WTC11 (cell line): ENCODE measurements around the gene YTHDF1. TPM values are rescaled to one million over a fixed set of nuclear protein-coding genes. Genes with fewer than 3 reads are reported as not detected.
"Not testable (repeated sequence)": the region's sequence is repeated elsewhere in the genome, so short reads cannot be mapped to it uniquely, and the experiment has no call there.

Experiments used
- ATAC-seq: fragments of 200-7000 bp; cut with Tn5 transposase; 2 replicates; pipeline ENCODE4 v1.10.0; 2021; ENCODE audit warnings: mild to moderate bottlenecking, moderate library complexity
- CTCF ChIA-PET: fragments of 300-600 bp; sonication (Branson Sonifier 250); formaldehyde crosslinking; loops from one replicate; lab custom pipeline; 2021; ENCODE audit warnings: antibody characterized with exemption; lab: Charles Lee
- POLR2A ChIA-PET: fragments of 350-600 bp; sonication (Branson Sonifier 250); formaldehyde crosslinking; loops from one replicate; lab custom pipeline; 2021; ENCODE audit warnings: antibody characterized with exemption; lab: Charles Lee
- DNase-seq: peaks from one replicate; pipeline ENCODE4 v3.0.0; 2021; ENCODE audit warnings: low spot score
- H3K27ac Mint-ChIP-seq: 2 replicates; pipeline ENCODE4 v1.8.0; 2021; ENCODE audit warnings: mixed read lengths
- H3K27me3 Mint-ChIP-seq: 2 replicates; pipeline ENCODE4 v1.8.0; 2021; ENCODE audit warnings: low read depth, mild to moderate bottlenecking, moderate library complexity, mixed read lengths
- H3K36me3 Mint-ChIP-seq: 2 replicates; pipeline ENCODE4 v1.8.0; 2021; ENCODE audit warnings: mixed read lengths
- H3K4me1 Mint-ChIP-seq: 2 replicates; pipeline ENCODE4 v1.8.0; 2022; ENCODE audit warnings: mixed read lengths
- H3K4me3 Mint-ChIP-seq: 2 replicates; pipeline ENCODE4 v1.8.0; 2021; ENCODE audit warnings: mild to moderate bottlenecking, moderate library complexity, mixed read lengths
- H3K9me3 Mint-ChIP-seq: 2 replicates; pipeline ENCODE4 v1.8.0; 2021; ENCODE audit warnings: mixed read lengths
- ATF1 ChIP-seq: sonication (generic); formaldehyde crosslinking; IDR thresholded peaks from 2 replicates; pipeline ENCODE4 v1.8.1; 2023; ENCODE audit warnings: mild to moderate bottlenecking, moderate library complexity, missing genetic modification reagents
- ATF6 ChIP-seq: sonication (generic); formaldehyde crosslinking; IDR thresholded peaks from 2 replicates; pipeline ENCODE4 v1.8.1; 2023; ENCODE audit warnings: mild to moderate bottlenecking, missing genetic modification reagents
- CREB1 ChIP-seq: sonication (generic); formaldehyde crosslinking; IDR thresholded peaks from 2 replicates; pipeline ENCODE4 v1.8.0; 2023; ENCODE audit warnings: mild to moderate bottlenecking, missing genetic modification reagents
- E2F4 ChIP-seq: sonication (generic); formaldehyde crosslinking; IDR thresholded peaks from 2 replicates; pipeline ENCODE4 v1.8.1; 2022; ENCODE audit warnings: low read depth, mild to moderate bottlenecking, moderate library complexity, missing genetic modification reagents, borderline replicate concordance
- EMX1 ChIP-seq: fragments of 250-450 bp; sonication (Bioruptor Pico); IDR thresholded peaks from 2 replicates; pipeline ENCODE4 v1.8.0; 2021; ENCODE audit warnings: mild to moderate bottlenecking
- GTF2I ChIP-seq: fragments of 250-450 bp; sonication (Bioruptor Pico); conservative IDR thresholded peaks from 2 replicates; pipeline ENCODE4 v1.4.0; 2021; ENCODE audit warnings: mild to moderate bottlenecking
- MLX ChIP-seq: sonication (generic); formaldehyde crosslinking; IDR thresholded peaks from 2 replicates; pipeline ENCODE4 v1.8.1; 2023; ENCODE audit warnings: mild to moderate bottlenecking, missing genetic modification reagents, moderate library complexity
- NR2C2 ChIP-seq: sonication (generic); formaldehyde crosslinking; IDR thresholded peaks from 2 replicates; pipeline ENCODE4 v1.8.0; 2022; ENCODE audit warnings: mild to moderate bottlenecking, missing genetic modification reagents
- NR3C1 ChIP-seq: sonication (generic); formaldehyde crosslinking; conservative IDR thresholded peaks from 2 replicates; pipeline ENCODE4 v1.8.1; 2023; ENCODE audit warnings: low read depth, mild to moderate bottlenecking, missing genetic modification reagents
- PRDM15 ChIP-seq: sonication (generic); formaldehyde crosslinking; IDR thresholded peaks from 2 replicates; pipeline ENCODE4 v1.8.0; 2022; ENCODE audit warnings: missing genetic modification reagents
- PREB ChIP-seq: sonication (generic); formaldehyde crosslinking; IDR thresholded peaks from 2 replicates; pipeline ENCODE4 v1.8.1; 2022; ENCODE audit warnings: mild to moderate bottlenecking, missing genetic modification reagents, moderate library complexity, borderline replicate concordance
- RORB ChIP-seq: fragments of 250-450 bp; sonication (Bioruptor Pico); IDR thresholded peaks from 2 replicates; pipeline ENCODE4 v1.9.0; 2021; ENCODE audit warnings: mild to moderate bottlenecking
- SMAD4 ChIP-seq: sonication (generic); formaldehyde crosslinking; IDR thresholded peaks from 2 replicates; pipeline ENCODE4 v1.8.0; 2022; ENCODE audit warnings: mild to moderate bottlenecking, missing genetic modification reagents
- SP1 ChIP-seq: sonication (generic); formaldehyde crosslinking; conservative IDR thresholded peaks from 2 replicates; pipeline ENCODE4 v1.8.1; 2022; ENCODE audit warnings: missing genetic modification reagents
- TCF7 ChIP-seq: sonication (generic); formaldehyde crosslinking; IDR thresholded peaks from 2 replicates; pipeline ENCODE4 v1.8.0; 2022; ENCODE audit warnings: mild to moderate bottlenecking, low read depth, missing genetic modification reagents, moderate library complexity
- TEAD1 ChIP-seq: sonication (generic); formaldehyde crosslinking; IDR thresholded peaks from 2 replicates; pipeline ENCODE4 v1.8.0; 2022; ENCODE audit warnings: mild to moderate bottlenecking, missing genetic modification reagents
- USF1 ChIP-seq: sonication (generic); formaldehyde crosslinking; IDR thresholded peaks from 2 replicates; pipeline ENCODE4 v1.8.0; 2022; ENCODE audit warnings: mild to moderate bottlenecking, missing genetic modification reagents
- USF2 ChIP-seq: sonication (generic); formaldehyde crosslinking; IDR thresholded peaks from 2 replicates; pipeline ENCODE4 v1.8.1; 2023; ENCODE audit warnings: mild to moderate bottlenecking, missing genetic modification reagents, moderate library complexity
- ZBTB43 ChIP-seq: sonication (generic); formaldehyde crosslinking; IDR thresholded peaks from 2 replicates; pipeline ENCODE4 v1.8.1; 2023; ENCODE audit warnings: mild to moderate bottlenecking, missing genetic modification reagents
- ZNF232 ChIP-seq: sonication (generic); formaldehyde crosslinking; IDR thresholded peaks from 2 replicates; pipeline ENCODE4 v1.8.0; 2022; ENCODE audit warnings: mild to moderate bottlenecking, missing genetic modification reagents
- ZNF671 ChIP-seq: fragments of 250-450 bp; sonication (Bioruptor Pico); IDR thresholded peaks from 2 replicates; pipeline ENCODE4 v1.8.0; 2021; ENCODE audit warnings: mild to moderate bottlenecking
- total RNA-seq: library from RNA; stranded (reverse); gene quantifications from 3 replicates; pipeline ENCODE4 v1.2.3, GENCODE V29; 2021

The YTHDF1 gene
- total RNA-seq, 1 experiment from 2014 or later = 61.3 TPM

GRCh38 chr20:63160641-63161175, 55.2 kb downstream of the YTHDF1 start:
- Mint-ChIP-seq H3K4me3 (no peak overlapping the region), H3K4me1 (no peaks in the 10 kb centered on the region), H3K9me3 (no peaks in the 10 kb centered on the region), H3K27ac (no peak overlapping the region), H3K36me3 (no peaks in the 10 kb centered on the region), H3K27me3 (no peaks in the 10 kb centered on the region)
- ATAC-seq (no peak), DNase-seq (no peak)
- TF ChIP-seq TEAD1 (no peak), CREB1 (CRISPR knock-in tag) (no peak)
- POLR2A ChIA-PET = no interaction called here
- CTCF ChIA-PET = interaction anchor here (1.1 kb wide), 1 partner anchor 23 kb away, joined by 3 read pairs; no protein-coding TSS in a partner anchor

- H3K36me3 Mint-ChIP-seq = no peaks in the 10 kb centered on the region
- no peaks in the 10 kb centered on the region for H3K9me3 Mint-ChIP-seq
- ATAC-seq (no peak), DNase-seq (no peak)
- TF ChIP-seq ATF6 (CRISPR knock-in tag) (no peak), MLX (no peak), GTF2I (CRISPR knock-in tag) (no peak), SMAD4 (CRISPR knock-in tag) (no peak), ZBTB43 (no peak), NR2C2 (no peak), USF2 (CRISPR knock-in tag) (no peak), TCF7 (CRISPR knock-in tag) (no peak), RORB (CRISPR knock-in tag) (no peak), EMX1 (CRISPR knock-in tag) (no peak), ZNF671 (no peak), PRDM15 (CRISPR knock-in tag) (no peak), ZNF232 (CRISPR knock-in tag) (no peak), PREB (no peak), ATF1 (CRISPR knock-in tag) (no peak), E2F4 (no peak), SP1 (no peak), NR3C1 (CRISPR knock-in tag) (no peak), USF1 (CRISPR knock-in tag) (no peak)
- ChIA-PET POLR2A (no interaction called here), CTCF (interaction anchor here (0.6 to 1.1 kb wide), 2 partner anchors 14 to 24 kb away, joined by 3 read pairs; no protein-coding TSS in a partner anchor)
- no peak overlapping the region for H3K4me3 Mint-ChIP-seq
- no peaks in the 10 kb centered on the region for H3K27me3 Mint-ChIP-seq
- H3K4me1 Mint-ChIP-seq = no peaks in the 10 kb centered on the region
- no peak overlapping the region for H3K27ac Mint-ChIP-seq
These were observed 55.9 kb downstream of the YTHDF1 start for GRCh38 chr20:63159826-63160640.

- ATAC-seq, H3K27me3 Mint-ChIP-seq, H3K27ac Mint-ChIP-seq, H3K4me1 Mint-ChIP-seq, H3K36me3 Mint-ChIP-seq, DNase-seq, POLR2A ChIA-PET, H3K4me3 Mint-ChIP-seq, H3K9me3 Mint-ChIP-seq: not testable (repeated sequence)
- CTCF ChIA-PET = interaction anchor here (0.6 kb wide), 1 partner anchor 15 kb away, joined by 3 read pairs; no protein-coding TSS in a partner anchor
These were observed 56.7 kb downstream of the YTHDF1 start for GRCh38 chr20:63159251-63159650.
